ENCODE data around the gene HTRA3.
A peak's percentile ranks its signal among the peaks of the same experiment; 100 is the strongest.
"Not testable (repeated sequence)": the region's sequence is repeated elsewhere in the genome, so short reads cannot be mapped to it uniquely, and the experiment has no call there.

Gene HTRA3

DNA sequence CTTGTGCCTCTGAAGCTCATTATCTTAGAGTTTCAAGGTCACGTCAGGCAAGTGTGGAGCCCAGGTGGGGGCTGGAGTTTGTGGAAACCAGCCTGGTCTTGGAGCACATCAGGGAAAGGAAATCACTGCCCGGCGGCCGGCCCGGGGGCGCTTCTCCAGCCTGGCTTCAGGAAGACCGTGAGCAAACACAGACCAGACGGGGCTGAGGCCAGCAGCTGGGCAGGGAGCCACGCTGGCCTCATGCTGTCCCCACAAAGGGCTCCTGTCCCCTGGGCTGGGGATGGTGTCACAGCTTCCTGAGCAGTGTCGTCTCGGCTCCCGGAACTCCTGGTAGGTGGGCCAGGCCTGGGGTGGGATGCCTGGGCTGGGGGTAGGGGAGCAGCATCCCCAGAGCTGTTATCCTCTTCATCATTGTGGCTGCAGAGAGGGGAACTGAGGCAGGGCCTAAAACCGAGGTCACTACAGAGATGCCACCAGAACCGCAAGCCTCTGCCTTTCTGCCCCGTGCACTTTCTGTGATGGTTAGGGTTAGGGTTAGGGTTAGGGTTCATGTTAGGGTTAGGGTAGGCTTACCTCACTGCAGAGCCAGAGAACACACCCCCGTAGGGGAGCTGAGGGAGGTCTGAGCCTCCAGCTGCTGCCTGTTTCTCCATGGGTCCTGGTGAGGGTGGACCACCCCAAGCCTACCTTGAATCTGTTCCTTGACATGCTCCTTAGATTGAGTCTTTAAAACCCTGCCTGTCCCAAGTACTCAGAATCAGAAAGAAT is 77.5 kb downstream of the HTRA3 start:
- DNase-seq, result peak; percentile 39

GRCh38 chr4:8347660-8348059 is 78.1 kb downstream of the HTRA3 start:
- DNase-seq, result peak; percentile 8

- DNase-seq, result peak; percentile 13
Measured at GRCh38 chr4:8348071-8348470, 78.5 kb downstream of the HTRA3 start.

DNA sequence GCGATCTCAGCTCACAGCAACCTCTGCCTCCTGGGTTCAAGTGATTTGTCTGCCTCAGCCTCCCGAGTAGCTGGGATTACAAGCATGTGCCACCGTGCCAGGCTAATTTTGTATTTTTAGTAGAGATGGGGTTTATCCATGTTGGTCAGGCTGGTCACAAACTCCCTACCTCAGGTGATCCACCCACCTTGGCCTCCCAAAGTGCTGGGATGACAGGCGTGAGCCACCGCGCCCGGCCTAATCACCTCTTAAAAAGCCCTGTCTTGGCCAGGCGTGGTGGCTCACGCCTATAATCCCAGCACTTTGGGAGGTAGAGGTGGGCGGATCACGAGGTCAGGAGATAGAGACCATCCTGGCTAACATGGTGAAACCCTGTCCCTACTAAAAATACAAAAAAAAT is 79.7 kb downstream of the HTRA3 start:
- DNase-seq, result not testable (repeated sequence)

DNA sequence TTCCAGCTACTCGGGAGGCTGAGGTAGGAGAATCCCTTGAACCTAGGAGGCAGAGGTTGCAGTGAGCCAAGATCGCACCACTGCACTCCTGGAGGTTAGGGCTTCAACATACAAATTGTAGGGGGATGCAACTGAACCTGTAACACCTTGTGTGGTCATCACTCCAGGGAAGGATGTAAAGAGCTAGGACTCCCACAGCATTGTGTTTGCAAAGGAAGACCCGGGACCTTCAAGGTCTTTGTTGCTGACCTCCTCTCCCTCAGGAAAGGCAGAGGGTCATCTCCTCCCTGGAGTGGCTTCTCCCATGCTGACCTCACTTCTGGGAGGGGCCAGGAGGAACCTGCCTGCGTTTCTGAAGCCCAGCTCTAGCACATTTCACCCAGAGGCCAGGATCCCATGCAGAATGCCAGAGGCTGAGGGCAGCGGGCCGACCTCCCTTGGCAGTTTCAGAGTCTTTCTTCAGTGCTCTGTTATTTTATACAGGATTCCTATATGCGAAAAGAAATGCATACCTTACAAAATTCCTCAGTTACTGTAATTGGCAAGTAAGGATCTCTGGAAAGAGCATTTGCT is 80.2 kb downstream of the HTRA3 start:
- DNase-seq, result peak; percentile 66

- DNase-seq, result peak; percentile 33
Measured at GRCh38 chr4:8350352-8350751, 80.8 kb downstream of the HTRA3 start.

- peak; percentile 16 for DNase-seq
Measured at GRCh38 chr4:8350841-8351461, 81.4 kb downstream of the HTRA3 start.

DNA sequence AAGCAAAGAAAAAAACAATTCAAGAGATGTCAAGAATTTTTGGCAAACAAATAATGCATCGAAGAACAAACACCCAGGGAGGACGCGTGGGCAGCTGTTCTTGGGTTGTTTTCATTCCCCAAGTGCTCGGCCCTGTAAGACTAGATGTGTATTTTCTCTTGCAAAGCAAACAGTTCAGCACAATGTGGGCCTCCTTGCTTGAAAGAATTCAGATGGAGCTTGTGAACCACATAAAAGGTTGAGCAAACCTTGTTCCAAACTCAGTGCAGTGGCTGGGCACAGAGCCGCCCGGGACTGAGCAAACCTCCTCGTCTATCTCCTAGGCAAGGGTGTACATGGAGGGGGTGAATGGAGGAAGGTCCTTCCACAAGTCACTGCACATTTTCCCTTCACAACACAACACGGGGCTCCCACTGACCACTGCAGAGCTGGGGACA is 82.4 kb downstream of the HTRA3 start:
- DNase-seq, result peak; percentile 38

DNA sequence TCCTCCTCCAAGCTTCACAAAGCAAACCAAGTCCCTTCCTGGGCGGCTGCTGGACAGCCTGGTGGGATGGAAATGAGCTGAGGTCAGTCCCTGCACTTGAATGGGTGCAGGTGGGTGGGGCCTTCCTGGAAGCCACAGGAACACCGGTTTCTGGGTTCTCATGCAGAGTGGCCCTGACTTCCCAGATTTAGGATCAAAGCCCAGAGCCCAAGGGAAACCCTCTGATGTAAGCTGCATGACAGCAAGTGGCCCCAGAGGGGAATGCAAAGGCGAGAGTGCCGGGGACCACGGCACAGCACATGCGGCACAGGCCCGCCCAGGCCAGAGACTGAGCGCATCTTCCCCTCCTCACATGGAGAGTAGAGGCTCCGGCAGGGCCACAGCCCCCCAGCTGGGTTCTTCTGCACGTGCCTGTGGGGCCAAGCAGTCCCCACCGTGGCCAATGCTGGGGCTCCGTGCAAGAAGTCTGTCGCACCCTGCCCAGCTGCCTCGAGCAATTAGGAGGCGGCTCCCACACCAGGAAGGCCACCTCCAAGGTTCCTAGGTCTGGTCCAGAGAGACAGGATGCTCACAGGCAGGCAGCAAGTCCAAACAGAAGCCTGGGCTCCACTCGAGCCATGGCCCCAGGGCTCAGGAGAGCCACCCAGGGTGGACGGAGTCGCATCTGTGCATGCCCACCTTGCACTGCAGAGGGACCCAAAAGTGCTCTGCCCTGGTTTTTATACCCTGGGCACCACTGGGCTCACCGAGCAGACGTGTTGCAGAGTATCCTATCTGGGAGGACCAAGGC is 83.0 kb downstream of the HTRA3 start:
- peak; percentile 26 for DNase-seq

GRCh38 chr4:8353158-8353669 is 83.7 kb downstream of the HTRA3 start:
- DNase-seq, result peak; percentile 20

- peak; percentile 21 for DNase-seq
Measured at GRCh38 chr4:8353912-8354453, 84.4 kb downstream of the HTRA3 start.

- DNase-seq, result no peak
Measured at GRCh38 chr4:8355306-8355705, 85.8 kb downstream of the HTRA3 start.

DNA sequence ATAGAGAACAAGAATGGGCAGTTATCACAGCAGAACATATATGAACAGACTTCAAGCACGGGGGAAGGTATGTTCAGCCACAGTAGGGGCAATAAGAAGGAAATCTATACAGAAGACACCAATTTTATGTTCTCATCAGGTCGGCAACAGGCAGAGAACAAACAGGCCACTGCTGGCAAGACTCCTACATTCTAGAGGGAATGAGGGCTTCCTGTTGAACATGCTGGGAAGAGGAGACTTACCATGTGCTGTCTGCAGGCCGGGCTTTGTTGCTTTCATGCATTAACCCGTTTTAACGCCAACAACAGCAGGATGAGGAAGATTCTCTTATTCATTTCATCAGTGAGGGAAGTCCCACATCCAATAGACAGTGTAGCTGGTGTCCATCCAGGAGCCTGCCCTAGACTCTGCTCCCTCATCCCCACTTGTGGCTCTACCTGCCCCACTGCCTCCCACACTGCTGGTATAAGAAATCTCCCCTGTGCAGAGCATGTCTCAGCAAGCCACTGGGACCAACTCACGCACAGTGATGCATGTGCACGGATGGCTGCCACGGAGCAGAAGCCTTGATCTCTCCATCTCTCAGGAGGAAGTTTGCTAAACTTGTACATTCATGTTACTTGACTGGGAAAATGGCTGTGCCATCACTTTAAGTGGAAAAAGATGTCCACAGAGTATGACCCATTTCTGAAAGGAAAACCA is 86.5 kb downstream of the HTRA3 start:
- peak; percentile 40 for DNase-seq

Data from right hindlimb (tissue), 1 donor.